ENCODE results near the gene PKP2.

The PKP2 gene

DNA sequence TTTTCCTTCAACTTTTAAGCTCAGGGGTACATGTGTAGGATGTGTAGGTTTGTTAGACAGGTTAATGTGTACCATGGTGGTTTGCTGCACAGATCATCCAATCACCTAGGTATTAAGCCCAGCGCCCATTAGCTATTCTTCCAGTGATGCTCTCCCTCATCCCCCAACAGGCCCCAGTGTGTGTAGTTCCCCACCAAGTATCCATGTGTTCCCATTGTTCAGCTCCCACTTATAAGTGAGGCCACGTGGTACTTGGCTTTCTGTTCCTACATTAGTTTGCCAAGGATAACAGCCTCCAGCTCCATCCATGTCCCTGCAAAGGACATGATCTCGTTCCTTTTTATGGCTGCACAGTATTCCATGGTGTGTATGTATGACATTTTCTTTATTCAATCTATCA is 92.3 kb downstream of the PKP2 start:
- no peak for DNase-seq

DNA sequence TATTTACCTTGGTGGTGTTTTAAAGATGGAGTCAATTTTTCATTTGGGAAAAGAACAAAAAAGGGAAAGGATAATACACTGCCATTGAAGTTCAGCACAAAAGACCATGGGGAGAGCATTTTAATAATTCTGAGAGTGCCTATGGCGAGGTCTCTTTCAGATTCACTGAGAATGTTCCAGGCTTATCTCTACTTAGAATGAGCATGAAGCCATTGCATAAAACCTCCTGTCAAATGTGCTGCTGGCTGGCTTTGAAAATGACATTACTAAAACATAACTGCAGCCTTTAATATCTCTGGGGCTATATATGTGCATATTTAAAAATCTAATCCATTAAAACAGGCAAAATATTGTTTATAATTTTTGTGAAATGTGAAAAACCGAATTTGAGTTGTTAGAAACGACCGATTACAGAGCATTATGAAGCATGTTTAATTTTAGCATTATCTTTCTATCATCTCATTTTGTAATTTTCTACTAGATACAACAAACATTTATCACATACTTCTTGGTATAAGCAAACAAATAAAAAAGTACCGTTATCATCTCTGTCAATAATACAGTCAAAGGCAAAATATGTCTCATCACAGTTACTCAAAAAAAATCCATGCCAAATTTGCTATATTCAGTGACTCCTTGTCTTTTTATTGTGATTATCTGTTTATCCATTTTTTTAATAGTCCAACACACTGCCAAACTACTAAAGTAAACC is 95.2 kb downstream of the PKP2 start:
- DNase-seq: no peak

DNA sequence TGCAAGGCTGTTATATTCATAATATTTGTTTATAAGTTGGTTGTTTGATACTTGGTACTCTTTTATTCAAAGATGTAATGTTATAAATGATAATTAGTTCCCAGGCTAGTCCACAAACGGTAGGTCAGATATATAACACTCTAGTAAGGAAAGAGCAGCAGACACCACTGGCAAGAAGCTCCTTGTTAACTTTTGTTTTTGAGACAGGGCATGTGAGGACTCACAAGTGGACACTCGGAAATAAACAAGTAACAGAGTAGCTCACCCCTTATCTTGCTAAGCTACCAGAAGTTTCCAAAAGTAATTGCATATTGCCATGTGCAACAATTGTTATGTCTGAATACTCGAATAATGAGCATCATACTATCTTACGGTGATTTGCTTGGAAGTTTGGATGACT is 102.3 kb downstream of the PKP2 start:
- no peak for DNase-seq

DNA sequence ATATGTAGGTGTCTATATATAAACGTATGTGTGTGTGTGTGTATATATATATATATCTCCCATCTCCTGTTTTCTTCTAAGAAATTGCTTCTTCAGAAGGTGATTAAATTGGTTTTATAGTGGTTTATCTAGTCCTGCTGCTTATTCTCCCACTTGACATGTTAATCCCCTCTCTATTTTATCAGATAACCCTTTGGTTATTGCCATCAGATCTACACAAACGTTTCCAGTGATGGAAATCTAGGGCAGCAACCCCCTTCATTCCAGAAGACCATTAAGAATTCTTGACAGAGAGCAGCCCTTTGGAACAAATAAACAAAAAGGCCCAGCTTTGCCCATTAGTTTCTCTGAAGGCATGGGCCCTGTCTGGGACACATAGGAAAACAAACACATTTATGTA is 106.7 kb downstream of the PKP2 start:
- DNase-seq: no peak

DNA sequence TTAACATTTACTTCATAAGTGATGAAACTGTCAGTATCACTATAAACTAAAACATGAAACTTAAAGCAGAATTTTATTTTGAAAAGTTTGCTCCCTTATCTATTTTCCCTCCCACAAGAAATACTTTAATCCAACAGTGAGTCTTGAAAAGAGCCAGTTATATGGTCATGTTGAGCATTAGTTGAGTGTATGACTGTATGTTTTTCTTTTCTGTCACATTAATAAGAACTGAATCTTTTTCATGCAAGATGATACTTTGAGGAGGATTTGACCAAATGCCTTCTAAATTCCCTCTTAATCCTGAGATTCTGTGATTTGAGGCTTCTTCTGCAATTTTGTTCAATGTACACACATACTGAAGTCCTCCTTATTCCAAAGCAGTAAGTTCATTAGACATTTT is 107.1 kb downstream of the PKP2 start:
- DNase-seq: no peak

DNA sequence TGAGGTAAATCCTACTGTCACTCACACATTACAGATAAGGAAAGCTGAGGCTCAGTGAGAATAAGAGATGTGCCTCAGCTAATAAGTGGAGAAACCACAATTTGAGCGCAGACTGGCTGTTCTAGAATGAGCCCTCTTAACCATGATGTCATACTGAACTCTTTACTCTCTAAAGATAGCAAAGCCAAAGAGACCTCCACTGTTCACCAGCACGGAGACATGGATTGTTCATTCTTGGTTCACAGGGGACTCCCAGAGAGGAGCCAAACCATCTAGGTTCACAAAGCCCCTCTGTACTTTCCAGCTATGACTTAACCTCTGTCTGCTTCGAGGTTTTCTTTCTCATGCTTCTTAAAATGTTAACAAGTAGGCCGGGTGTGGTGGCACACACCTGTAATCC is 108.2 kb downstream of the PKP2 start:
- DNase-seq: no peak

DNA sequence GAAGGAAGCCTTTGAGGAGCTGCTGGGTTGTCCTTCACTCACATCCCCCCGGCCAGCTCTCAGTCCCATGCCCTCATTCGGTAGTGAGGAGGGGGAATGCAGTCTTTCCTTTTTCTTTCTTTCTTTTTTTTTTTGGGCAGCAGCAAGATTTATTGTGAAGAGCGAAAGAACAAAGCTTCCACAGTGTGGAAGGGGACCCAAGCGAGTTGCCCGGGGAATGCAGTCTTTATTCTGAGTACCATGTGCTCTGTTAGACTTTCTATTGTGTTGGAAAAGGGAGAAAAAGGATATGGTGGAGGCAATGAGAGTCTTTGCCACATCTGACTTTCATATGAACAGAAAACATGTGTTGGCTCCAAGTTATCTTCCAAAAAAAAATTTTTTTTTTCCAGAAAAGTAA is 111.0 kb downstream of the PKP2 start:
- DNase-seq: no peak

DNA sequence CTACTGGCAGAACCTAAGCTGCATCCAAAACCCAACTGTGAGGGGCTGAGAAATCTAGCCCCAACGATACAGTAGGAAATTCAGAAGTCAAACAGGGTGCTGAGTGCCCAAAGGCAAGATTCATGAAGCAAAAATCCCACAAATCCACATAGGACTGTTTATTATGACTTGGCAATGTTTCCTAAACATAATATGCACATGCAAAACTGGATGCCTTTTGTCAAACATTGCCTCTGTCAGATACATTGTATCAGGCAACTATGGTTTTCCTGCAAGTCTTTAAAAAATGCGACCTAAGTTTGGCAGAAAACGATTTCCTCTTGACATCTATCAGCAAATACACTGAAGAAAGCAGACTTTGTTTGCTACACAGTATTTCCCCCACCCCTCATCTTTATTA is 113.5 kb downstream of the PKP2 start:
- no peak for DNase-seq

DNA sequence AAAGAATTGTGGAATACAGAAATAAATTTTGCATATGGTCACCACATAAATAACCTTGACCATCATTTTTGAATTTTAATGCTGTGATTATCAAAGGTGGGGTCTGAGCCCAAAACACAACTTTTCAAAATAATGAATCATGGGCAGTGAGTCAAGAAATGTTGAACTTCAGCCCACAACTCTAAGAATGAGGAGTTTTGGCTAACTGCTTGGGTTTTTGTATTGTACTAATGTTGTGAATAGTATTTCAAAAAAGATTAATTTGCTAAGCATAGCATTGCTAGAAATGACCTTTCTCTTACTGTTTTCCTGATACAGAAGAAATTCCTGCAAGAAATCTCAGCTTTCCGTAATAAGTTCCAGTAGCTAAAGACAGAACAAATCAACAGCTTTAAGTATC is 116.5 kb downstream of the PKP2 start:
- no peak for DNase-seq

DNA sequence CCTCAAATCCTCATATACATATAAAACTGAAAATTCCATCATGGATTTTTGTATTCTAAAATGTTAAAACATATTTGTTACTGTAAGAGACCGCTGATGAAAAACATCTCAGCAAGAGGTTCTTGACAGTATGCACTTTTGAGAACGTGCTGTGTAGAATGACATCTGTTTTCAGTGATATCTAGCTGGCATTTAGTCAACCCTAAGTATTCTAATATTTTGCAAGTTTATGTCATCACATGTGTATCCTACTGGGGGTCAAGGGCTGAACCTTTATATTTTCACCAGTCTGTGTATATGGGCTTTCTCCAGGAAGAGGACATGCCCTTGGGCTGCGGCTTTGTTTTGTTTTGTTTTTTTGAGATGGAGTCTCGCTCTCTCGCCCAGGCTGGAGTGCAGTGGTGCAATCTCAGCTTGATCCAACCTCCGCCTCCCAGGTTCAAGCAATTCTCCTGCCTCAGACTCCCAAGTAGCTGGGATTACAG is 118.8 kb downstream of the PKP2 start:
- no peak for DNase-seq

DNA sequence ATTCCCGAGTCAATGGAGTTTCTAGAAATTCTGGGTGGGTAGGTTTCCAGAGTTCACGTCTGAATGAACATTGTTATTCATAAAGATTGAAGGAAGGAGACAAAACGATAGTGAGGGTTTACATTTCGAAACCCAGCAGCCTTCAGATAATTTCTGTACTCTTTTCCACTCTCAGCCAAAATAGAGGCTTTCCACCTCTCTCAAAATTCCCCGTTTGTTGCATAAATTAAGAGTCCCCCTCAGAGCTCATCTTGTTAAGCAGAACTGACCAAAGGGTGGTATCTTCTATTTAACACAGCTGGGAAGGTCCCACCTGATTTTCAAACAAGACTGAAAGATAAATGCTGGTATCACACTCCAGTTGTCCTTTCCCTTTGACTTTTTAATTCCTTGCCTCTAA is 119.4 kb downstream of the PKP2 start:
- no peak for DNase-seq

DNA sequence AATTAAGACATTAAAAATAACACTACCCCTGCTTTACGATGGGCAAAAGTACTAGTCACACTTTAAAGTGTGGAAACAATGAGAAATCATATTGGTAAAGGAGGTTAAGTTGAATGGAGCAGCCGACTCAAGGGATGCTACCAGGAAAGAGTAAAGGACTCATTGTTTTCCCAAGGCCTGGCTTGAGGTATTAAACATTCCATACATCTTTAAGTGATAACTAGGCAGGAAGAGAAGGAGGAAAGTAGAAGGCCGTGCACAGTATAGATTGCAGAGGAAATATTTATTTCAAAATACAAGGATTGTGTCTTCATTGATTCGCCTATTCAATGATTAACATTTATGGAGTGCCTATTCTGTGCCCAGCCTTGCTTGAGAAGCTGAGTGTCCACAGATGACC is 120.3 kb downstream of the PKP2 start:
- no peak for DNase-seq

DNA sequence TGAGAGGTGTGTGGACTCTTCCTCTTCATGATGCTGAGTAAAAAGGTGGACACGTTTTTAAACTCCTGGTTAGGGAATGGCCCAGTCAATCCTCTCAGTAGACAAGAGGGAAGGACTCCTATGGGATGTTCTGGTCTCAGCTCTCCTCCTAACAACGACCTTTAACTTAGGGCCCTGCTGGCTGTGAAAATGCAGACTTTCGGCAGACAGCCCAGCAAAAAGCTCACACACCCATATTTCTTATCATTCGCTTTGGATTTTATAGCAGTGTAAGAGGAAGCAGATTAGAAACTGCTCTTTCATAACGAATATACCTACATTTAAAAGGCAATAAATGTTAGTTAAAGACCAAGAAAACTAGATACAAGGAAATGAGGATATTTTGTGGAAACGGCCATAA is 122.9 kb downstream of the PKP2 start:
- no peak for DNase-seq

DNA sequence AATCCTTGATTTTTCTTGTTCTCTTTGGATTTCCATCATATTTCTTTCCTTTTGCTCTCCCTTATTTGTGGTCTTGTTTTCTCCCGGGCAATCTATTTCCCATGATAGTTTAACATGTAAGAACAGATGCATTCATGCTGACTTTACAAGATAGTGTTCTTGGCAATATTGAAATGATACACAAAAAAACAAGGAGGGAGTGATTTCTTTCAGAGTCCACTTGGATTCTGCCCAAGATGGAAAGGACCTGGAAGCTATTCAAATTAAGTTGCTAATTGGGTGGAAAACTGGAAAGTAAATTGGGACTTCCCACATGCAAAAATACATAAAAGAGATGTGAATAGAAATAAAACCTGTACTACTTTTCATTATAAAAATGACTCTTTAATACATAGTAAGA is 126.4 kb downstream of the PKP2 start:
- no peak for DNase-seq

DNA sequence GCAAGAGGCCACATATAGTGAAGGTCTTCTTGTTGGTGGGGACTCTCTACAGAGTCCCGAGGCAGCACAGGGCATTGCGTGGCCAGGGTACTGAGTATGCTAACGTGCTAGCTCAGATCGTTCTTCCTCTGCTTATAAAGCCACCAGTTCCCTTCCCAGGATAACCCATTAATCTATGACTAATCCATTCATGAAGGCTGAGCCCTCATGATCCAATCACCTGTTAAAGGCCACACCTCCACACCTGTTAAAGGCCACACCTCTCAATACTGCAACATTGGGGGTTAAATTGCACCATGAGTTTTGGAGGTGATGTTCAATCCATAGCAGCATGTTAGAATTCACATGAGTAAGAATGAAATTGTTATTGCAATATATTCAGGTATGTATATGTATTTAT is 128.1 kb downstream of the PKP2 start:
- DNase-seq: no peak

DNA sequence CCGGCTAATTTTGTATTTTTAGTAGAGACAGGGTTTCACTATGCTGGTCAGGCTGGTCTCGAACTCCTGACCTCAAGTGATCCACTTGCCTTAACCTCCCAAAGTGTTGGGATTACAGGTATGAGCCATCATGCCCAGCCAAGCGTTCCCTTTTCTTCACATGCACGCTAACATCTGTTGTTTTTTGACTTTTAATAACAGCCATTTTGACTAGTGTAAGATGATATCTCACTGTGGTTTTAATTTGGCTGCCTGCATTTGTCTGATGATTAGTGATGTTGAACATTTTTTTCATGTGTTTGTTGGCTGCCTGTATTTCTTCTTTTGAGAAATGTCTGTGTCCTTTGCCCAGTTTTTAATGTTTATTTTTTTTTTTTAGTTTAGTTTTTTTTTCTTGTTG is 130.7 kb downstream of the PKP2 start:
- no peak for DNase-seq

DNA sequence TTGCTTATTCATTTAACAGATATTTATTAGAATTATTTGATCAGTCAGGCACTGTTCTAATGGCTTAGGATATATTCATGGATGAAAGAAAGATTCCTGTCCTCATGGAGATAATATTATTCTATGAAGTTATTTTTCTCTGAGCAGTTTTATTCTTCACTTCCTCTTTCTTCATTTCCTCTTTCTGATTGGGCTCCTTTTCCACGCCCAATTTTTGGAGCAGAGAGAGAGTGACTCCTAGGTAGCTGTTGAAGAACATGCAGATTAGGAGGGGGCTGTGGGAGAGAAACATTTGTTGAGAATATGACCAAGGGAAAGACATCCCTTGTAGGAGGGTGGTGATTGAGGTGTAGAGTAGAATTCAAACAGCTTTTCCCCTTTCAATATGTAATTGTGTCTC is 134.9 kb downstream of the PKP2 start:
- no peak for DNase-seq

DNA sequence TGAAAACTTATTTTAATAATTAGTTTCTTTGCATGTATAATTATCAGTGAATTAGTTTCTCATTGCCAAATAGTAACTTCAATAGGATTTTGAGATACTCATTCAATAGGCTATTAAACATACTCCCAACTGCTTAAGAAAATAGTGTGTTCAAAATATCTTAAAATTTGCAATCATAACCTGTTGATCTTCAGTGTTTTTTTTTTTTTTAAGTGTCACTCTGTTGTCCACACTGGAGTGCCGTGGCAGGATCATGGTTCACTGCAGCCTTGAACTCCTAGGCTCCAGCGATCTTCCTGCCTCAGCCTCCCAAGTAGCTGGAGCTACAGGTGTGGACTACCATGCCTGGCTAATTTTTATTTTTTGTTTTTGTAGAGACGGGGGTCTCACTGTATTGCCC is 139.4 kb downstream of the PKP2 start:
- no peak for DNase-seq

DNA sequence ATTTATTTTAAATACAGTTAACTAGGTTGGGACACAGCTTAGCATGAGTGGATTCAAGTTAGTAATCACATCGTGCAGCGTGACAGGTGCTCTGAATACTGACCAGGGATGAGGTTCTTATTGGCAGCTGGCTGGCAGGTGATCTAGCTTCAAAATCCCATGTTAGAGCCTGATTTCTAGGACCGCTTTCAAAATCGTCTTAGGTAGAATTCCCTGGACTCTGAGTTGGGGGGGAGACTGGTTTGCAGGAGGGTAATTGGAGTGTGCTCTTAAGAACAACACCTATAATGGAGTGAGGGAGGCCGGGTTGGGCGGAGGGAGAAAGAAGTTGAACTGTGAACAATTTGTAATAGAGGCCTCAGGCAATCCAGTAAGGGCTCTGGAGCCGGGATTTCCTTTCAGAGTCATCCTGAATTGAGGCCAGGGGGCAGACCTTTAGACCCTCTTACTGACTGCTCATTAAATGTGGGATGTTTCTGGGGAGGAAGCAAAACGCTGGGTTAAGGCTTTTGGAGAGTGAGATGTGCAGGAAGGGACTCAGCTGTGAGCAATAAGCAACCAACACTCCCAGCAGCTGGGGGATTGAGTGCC is 140.0 kb downstream of the PKP2 start:
- DNase-seq: no peak

DNA sequence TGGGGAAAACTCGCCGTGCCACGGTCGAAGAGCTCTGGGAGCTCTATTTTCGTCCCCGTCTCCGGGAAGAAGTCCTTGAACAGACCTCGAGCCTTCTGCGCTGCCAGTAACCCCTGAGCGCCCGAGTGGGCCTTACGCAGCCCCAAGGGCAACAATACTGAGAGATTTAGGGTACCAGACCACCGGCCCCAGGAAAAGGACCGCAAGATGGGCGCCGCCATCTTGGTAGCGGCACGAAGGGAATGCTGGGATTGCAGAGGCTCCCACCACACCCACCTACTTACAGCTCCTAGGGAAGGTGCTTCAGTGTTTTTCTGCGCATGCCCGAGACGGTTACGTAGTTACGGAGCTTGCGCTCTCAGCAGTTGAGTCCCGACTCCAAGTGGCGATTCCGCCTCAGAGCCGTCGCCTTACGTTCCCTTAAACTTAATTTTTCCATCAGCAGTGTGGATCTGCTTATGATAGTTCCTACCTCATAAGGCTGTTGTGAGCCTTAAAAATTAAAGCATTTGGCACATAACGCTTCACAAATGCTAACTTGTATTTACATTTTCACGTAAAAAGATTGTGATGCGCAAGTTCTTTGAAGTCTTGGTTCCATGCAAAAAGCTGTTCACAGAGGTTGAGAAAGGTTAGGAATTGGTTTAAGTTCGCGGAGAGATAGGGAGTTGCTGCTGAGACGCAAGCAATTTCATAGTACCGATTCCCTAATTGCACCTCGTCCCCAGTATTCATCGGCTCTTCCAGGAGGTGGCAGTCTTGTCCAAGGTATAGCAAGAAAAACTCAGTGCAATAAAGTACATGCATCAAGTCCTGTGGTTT is 140.7 kb downstream of the PKP2 start, which contains the start of gene YARS2:
TSS of gene YARS2 (minus strand) at position 244 of the 822 bp plus-strand sequence. CDS start at position 221, 23 bp downstream.
- DNase-seq: peak; percentile 59 to 72 (median 64)

DNA sequence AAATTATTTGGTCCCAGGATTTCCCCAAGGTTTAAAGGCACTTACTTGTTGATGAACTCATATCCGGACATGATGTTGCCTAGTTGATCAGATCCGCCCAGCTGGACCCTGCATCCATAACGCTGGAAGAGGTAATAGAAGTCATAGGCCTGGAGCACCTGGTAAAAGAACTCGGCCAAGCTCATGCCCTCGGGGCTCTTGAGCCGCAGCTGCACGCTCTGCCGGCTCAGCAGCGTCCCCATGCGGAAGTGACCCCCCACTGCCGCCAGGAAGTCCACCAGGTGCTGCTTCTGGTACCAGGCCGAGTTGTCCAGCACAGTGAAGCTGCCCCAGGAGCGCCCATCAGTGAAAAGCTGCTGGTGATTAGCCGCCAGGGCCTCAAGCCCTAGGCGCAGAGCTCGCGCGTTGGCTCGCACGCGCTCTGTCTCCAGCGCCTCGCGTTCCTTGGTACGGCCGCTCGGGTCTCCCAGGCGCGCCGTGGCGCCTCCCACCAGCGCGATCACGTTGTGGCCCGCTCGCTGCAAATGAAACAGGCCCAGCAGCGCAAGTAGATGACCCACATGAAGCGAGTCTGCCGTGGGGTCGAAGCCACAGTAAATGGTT is 141.4 kb downstream of the PKP2 start:
- peak; percentile 41 to 60 (median 48) for DNase-seq

DNA sequence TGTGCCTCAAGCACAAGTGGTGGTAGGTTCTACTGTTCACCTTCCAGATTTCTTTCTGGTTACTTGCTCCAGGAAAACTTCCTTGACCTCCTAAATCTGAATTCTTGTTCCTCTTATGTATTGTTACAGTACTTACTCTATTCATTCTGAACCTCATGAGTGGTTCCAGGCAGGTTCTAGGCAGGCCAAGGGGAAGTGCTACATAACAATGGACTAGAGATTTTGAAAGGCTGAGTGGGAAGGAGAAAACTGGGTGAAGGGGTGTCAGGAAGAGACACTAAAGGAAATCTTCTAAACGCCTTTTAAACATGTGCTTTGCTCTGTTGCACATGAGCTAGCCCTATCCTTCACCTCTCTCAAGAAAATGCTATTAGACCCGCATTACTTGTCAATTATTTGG is 142.5 kb downstream of the PKP2 start:
- DNase-seq: no peak

DNA sequence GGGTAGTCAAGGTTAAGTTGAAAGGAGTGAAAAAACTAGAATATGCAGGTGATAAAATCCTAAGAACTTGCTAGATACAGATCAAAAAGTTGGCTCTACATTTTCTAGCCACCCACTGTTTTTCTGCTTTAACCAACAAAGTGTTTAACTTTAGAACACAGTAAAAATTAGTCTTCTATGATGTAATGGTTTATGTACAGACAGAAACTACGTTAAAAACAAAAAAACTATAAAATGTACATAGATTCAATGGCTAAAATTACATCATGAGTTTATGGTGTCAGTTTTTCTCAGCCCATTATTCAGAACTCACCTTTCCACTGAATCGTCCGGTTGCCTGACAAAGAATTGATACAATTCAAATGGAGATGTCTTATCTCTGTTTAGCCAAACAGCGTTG is 143.0 kb downstream of the PKP2 start:
- DNase-seq: no peak

DNA sequence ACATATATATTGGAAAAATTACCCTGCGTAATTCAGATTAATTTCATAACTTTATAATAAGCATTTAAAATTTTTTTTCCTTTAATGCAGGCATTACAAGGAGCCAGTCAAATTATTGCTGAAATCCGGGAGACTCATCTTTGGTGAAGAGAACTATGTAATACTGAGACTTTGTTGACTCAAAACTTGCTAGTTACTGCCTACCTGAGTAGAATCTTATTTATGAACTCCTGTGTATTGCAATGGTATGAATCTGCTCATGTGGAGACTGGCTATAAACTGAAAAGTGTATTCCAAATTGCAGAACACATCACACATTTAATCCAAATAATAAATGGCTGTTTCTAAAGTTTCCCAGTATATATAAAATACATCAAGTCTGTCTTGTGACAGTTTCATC is 153.3 kb downstream of the PKP2 start:
- DNase-seq: no peak

All from activated CD4-positive, CD25-positive, alpha-beta regulatory T cell (primary cell).